ENCODE measurements around the gene COMT. TPM values are rescaled to one million over a fixed set of nuclear protein-coding genes. Genes with fewer than 3 reads are reported as not detected.

COMT gene
- total RNA-seq, 1 experiment from 2014 or later, result 30.8 TPM

- CTCF ChIA-PET, result interaction anchor here (4.3 kb wide), 1 partner anchor 17 kb away, joined by 25 read pairs; no protein-coding TSS in a partner anchor
- peak overlapping the region; percentile 26; the same call in 1 of the 2 replicates for H3K27ac Mint-ChIP-seq
- peaks cover 29% of the 10 kb centered on the region for H3K4me1 Mint-ChIP-seq
- DNase-seq (ENCODE audit: low spot score) (no peak), ATAC-seq (no peak)
- POLR2A ChIA-PET, result no interaction called here
- H3K27me3 Mint-ChIP-seq (ENCODE audit: low read depth), result no peaks in the 10 kb centered on the region; the same call in 1 of the 2 replicates
- H3K36me3 Mint-ChIP-seq, result no peaks in the 10 kb centered on the region
- H3K9me3 Mint-ChIP-seq, result no peaks in the 10 kb centered on the region
- H3K4me3 Mint-ChIP-seq, result no peak overlapping the region
- no peak for TF ChIP-seq E2F4 (CRISPR knock-in tag; IDR thresholded peaks at IDR 0.05; ENCODE audit: borderline replicate concordance, low read depth)
- TF ChIP-seq CREM (CRISPR knock-in tag; IDR thresholded peaks at IDR 0.05), result no peak
These were observed 48.2 kb upstream of the COMT start for GRCh38 chr22:19893363-19893762.

GRCh38 chr22:19895160-19895849 lies 46.3 kb upstream of the COMT start:
- DNase-seq (ENCODE audit: low spot score) (no peak), ATAC-seq (no peak)
- Mint-ChIP-seq H3K27me3 (ENCODE audit: low read depth) (no peaks in the 10 kb centered on the region; the same call in 1 of the 2 replicates), H3K4me1 (peaks cover 25% of the 10 kb centered on the region), H3K9me3 (no peaks in the 10 kb centered on the region), H3K36me3 (no peaks in the 10 kb centered on the region), H3K27ac (peak overlapping the region; percentile 27; the same call in 1 of the 2 replicates), H3K4me3 (no peak overlapping the region)
- CTCF ChIA-PET, result interaction anchor here (2.3 kb wide), 1 partner anchor 165 kb away, joined by 12 read pairs; no protein-coding TSS in a partner anchor
- TF ChIP-seq ZNF232 (CRISPR knock-in tag; IDR thresholded peaks at IDR 0.05), result no peak
- no peak for TF ChIP-seq OVOL2 (CRISPR knock-in tag; IDR thresholded peaks at IDR 0.05; ENCODE audit: borderline replicate concordance)
- no peak for TF ChIP-seq GRHL2 (CRISPR knock-in tag; IDR thresholded peaks at IDR 0.05; ENCODE audit: insufficient replicate concordance, severe bottlenecking)
- TF ChIP-seq CTCF (IDR thresholded peaks at IDR 0.05), result no peak
- TF ChIP-seq USF2 (CRISPR knock-in tag; IDR thresholded peaks at IDR 0.05), result no peak
- TF ChIP-seq SMAD4 (CRISPR knock-in tag; IDR thresholded peaks at IDR 0.05), result no peak
- TF ChIP-seq FOXJ3 (CRISPR knock-in tag; IDR thresholded peaks at IDR 0.05; ENCODE audit: borderline replicate concordance), result no peak
- no peak for TF ChIP-seq RORB (CRISPR knock-in tag; IDR thresholded peaks at IDR 0.05)
- TF ChIP-seq NR3C1 (CRISPR knock-in tag; conservative IDR thresholded peaks at IDR 0.05; ENCODE audit: low read depth), result no peak
- POLR2A ChIA-PET, result no interaction called here

GRCh38 chr22:19896665-19897355 lies 44.8 kb upstream of the COMT start:
- Mint-ChIP-seq H3K27me3 (ENCODE audit: low read depth) (no peaks in the 10 kb centered on the region; the same call in 1 of the 2 replicates), H3K36me3 (no peaks in the 10 kb centered on the region), H3K4me1 (peaks cover 13% of the 10 kb centered on the region), H3K4me3 (no peak overlapping the region), H3K9me3 (no peaks in the 10 kb centered on the region), H3K27ac (0 out of 2 replicates have a peak overlapping the region, but pooled peaks have one; percentile 87)
- DNase-seq (ENCODE audit: low spot score) (no peak), ATAC-seq (peak; percentile 12)
- ChIA-PET POLR2A (interaction anchor here (0.5 kb wide), 1 partner anchor 24 kb away, joined by 4 read pairs; no protein-coding TSS in a partner anchor), CTCF (interaction anchor here (0.6 to 3.6 kb wide), 7 partner anchors 13 to 166 kb away, joined by 3 to 21 read pairs (median 3); no protein-coding TSS in a partner anchor)
- TF ChIP-seq ZNF416 (CRISPR knock-in tag; IDR thresholded peaks at IDR 0.05), result no peak
- no peak for TF ChIP-seq HMGA2 (CRISPR knock-in tag; IDR thresholded peaks at IDR 0.05)
- no peak for TF ChIP-seq ZNF121 (CRISPR knock-in tag; IDR thresholded peaks at IDR 0.05)
- TF ChIP-seq IRF1 (CRISPR knock-in tag; IDR thresholded peaks at IDR 0.05), result no peak
- TF ChIP-seq FOXJ3 (CRISPR knock-in tag; IDR thresholded peaks at IDR 0.05; ENCODE audit: borderline replicate concordance), result no peak
- TF ChIP-seq E2F5 (CRISPR knock-in tag; IDR thresholded peaks at IDR 0.05), result no peak
- no peak for TF ChIP-seq FOXK1 (CRISPR knock-in tag; IDR thresholded peaks at IDR 0.05)
- TF ChIP-seq SOX15 (CRISPR knock-in tag; IDR thresholded peaks at IDR 0.05), result no peak
- no peak for TF ChIP-seq MAX (CRISPR knock-in tag; IDR thresholded peaks at IDR 0.05)
- TF ChIP-seq NR2C2 (CRISPR knock-in tag; IDR thresholded peaks at IDR 0.05), result no peak

Measured in WTC11 (cell line).